ENCODE results near the gene PHF24. TPM values are rescaled to one million over a fixed set of nuclear protein-coding genes. Genes with fewer than 3 reads are reported as not detected.
"Not testable (repeated sequence)": the region's sequence is repeated elsewhere in the genome, so short reads cannot be mapped to it uniquely, and the experiment has no call there.

PHF24 gene
- total RNA-seq, 1 donor from 2014 or later, result 0.30 TPM

DNA sequence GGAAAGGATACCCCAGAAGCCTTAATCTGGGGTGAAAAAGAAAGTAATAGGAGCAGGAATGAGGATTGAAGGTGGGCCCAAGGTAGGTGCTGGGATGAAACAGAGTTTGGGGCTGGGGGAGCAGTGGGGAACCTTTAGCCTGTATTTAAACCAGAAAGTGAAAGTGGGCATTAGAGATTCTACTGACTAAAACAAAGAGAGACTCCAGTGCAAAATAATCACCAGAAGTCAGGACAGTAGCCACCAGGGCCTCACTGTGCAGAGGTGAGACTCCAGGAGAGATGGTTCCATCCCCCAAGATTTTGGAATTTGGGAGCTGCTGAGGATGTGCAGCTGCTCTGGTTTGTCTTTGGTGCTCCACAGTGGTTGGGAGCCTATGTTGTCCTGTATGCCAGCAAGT is 44.5 kb downstream of the PHF24 start:
- TF ChIP-seq, protein P1, sequence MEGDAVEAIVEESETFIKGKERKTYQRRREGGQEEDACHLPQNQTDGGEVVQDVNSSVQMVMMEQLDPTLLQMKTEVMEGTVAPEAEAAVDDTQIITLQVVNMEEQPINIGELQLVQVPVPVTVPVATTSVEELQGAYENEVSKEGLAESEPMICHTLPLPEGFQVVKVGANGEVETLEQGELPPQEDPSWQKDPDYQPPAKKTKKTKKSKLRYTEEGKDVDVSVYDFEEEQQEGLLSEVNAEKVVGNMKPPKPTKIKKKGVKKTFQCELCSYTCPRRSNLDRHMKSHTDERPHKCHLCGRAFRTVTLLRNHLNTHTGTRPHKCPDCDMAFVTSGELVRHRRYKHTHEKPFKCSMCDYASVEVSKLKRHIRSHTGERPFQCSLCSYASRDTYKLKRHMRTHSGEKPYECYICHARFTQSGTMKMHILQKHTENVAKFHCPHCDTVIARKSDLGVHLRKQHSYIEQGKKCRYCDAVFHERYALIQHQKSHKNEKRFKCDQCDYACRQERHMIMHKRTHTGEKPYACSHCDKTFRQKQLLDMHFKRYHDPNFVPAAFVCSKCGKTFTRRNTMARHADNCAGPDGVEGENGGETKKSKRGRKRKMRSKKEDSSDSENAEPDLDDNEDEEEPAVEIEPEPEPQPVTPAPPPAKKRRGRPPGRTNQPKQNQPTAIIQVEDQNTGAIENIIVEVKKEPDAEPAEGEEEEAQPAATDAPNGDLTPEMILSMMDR (IDR thresholded peaks at IDR 0.05), result no peak
- Mint-ChIP-seq H3K4me3 (ENCODE audit: unreplicated experiment) (no peak overlapping the region), H3K9me3 (ENCODE audit: low read depth) (no peaks in the 10 kb centered on the region), H3K27me3 (ENCODE audit: low read depth) (no peaks in the 10 kb centered on the region), H3K4me1 (ENCODE audit: low read depth) (peaks cover 4% of the 10 kb centered on the region), H3K36me3 (ENCODE audit: low read depth) (peaks cover 14% of the 10 kb centered on the region), H3K27ac (ENCODE audit: unreplicated experiment) (no peak overlapping the region)
- no peak for DNase-seq (ENCODE audit: low spot score)

DNA sequence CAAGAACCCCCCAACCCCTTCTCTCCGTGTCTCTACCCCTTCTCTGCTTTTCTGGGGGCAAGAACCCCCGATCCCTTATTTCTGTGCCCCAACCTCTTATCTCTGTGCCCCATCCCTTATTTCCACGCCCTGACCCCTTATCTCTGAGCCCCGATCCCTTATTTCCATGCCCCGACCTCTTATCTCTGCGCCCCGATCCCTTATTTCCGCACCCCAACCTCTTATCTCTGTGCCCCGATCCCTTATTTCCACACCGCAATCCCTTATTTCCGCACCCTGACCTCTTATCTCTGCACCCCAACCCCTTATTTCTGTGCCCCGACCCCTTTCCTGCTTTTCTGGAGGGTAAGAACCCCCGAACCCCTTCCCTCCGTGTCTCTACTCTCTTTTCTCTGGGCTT is 46.2 kb downstream of the PHF24 start:
- not testable (repeated sequence) for H3K27me3 Mint-ChIP-seq (ENCODE audit: low read depth); H3K27ac Mint-ChIP-seq (ENCODE audit: unreplicated experiment); H3K9me3 Mint-ChIP-seq (ENCODE audit: low read depth); H3K4me3 Mint-ChIP-seq (ENCODE audit: unreplicated experiment); DNase-seq (ENCODE audit: low spot score); H3K4me1 Mint-ChIP-seq (ENCODE audit: low read depth)
- H3K36me3 Mint-ChIP-seq (ENCODE audit: low read depth), result peaks cover 22% of the 10 kb centered on the region

DNA sequence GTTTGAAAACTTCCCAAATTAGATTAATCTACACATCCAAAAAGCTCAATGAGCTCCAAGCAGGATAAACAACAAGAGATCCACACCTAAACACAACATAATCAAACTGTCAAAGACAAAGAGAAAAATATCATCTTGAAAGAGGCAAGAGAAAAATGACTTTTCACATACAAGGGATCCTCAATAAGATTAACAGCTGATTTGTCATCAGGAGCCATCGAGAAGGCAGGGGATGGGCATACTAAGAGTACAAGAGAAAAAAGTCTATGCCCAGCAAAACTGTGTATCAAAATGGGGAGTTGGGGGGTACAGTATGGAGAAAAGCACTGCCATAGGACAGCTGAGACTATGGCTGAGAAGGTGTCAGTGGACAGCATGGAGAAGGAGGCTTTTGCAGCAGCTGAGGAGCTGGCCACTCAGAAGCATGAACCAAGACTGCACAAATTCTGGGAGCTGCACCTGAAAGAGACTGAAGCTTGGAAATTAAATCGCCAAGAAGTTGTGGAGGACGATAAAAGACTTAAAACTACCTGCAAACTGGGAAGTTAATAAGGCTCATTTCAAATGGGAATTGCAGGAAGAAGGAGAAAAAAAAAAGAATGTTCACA is 52.4 kb downstream of the PHF24 start:
- Mint-ChIP-seq H3K27me3 (ENCODE audit: low read depth) (no peaks in the 10 kb centered on the region), H3K9me3 (ENCODE audit: low read depth) (peaks cover 18% of the 10 kb centered on the region), H3K4me3 (ENCODE audit: unreplicated experiment) (no peak overlapping the region), H3K27ac (ENCODE audit: unreplicated experiment) (no peak overlapping the region), H3K36me3 (ENCODE audit: low read depth) (peaks cover 60% of the 10 kb centered on the region), H3K4me1 (ENCODE audit: low read depth) (peaks cover 6% of the 10 kb centered on the region)
- TF ChIP-seq, protein P1 (IDR thresholded peaks at IDR 0.05), result no peak
- DNase-seq (ENCODE audit: low spot score), result no peak

DNA sequence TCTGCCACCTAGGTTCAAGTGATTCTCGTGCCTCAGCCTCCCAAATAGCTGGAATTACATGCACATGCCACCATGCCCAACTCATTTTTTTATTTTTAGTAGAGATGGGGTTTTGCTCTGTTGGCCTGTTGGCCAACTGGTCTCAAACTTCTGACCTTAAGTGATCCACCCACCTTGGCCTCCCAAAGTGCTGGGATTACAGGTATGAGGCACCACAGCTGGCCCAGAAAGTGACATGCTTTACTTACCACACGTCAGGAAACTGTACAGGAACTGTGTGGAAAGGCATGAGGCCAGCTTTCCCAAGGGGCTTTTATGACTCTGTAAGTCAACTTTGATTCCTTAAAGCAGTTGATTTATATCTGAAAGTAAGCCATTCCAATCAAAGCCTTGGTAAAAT is 56.4 kb downstream of the PHF24 start:
- H3K4me3 Mint-ChIP-seq (ENCODE audit: unreplicated experiment), result no peak overlapping the region
- TF ChIP-seq, protein P1 (IDR thresholded peaks at IDR 0.05), result no peak

DNA sequence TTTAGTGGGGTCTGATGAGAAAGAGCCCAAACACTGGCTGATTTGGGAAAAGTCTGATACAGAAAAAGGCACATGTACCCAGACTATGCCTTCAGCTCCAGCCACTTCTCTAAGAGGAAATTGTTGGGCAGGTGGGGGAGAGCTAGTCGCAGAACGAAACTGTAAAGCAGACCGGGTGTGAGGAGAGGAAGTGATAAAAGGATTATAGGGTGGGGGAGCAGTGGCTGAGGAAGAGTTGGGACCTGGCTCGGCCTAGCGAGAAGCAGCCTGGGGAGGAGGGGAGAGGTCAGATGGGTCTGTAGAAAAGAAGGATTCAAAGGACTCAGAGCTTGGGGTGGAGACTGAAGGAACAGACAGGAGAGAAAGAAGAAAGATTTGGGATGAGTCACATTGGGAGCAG is 65.4 kb downstream of the PHF24 start:
- H3K4me3 Mint-ChIP-seq (ENCODE audit: unreplicated experiment); H3K4me1 Mint-ChIP-seq (ENCODE audit: low read depth); H3K27ac Mint-ChIP-seq (ENCODE audit: unreplicated experiment); H3K27me3 Mint-ChIP-seq (ENCODE audit: low read depth); H3K9me3 Mint-ChIP-seq (ENCODE audit: low read depth); DNase-seq (ENCODE audit: low spot score): not testable (repeated sequence)
- H3K36me3 Mint-ChIP-seq (ENCODE audit: low read depth), result peaks cover 41% of the 10 kb centered on the region

More for the DNA sequence above, 56.4 kb downstream of the PHF24 start:
- Mint-ChIP-seq H3K4me1 (ENCODE audit: low read depth) (peaks cover 6% of the 10 kb centered on the region), H3K9me3 (ENCODE audit: low read depth) (peaks cover 20% of the 10 kb centered on the region), H3K36me3 (ENCODE audit: low read depth) (peaks cover 49% of the 10 kb centered on the region), H3K27me3 (ENCODE audit: low read depth) (no peaks in the 10 kb centered on the region), H3K27ac (ENCODE audit: unreplicated experiment) (no peak overlapping the region)
- DNase-seq (ENCODE audit: low spot score), result no peak

DNA sequence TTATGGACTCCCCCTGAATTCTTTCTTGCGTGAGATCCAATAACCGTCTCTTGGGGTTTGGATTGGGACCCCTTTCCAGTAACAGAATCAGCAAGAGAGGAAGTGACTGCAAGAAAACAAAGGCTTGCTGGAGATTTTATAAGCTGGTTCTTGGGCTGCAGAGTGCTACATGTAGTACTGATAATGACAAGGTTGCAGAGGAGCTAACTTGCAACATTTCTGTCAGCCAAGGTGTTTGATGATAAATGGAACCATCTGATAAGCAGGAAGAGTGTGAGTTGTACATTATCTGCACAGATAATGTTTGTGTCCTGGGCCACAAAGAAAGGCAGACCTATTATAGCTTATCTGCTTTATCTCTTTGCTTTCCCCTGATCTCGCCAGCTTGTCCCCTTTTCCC is 68.6 kb downstream of the PHF24 start:
- DNase-seq (ENCODE audit: low spot score), result no peak
- Mint-ChIP-seq H3K27ac (ENCODE audit: unreplicated experiment) (no peak overlapping the region), H3K27me3 (ENCODE audit: low read depth) (no peaks in the 10 kb centered on the region), H3K4me1 (ENCODE audit: low read depth) (peaks cover 10% of the 10 kb centered on the region), H3K9me3 (ENCODE audit: low read depth) (no peaks in the 10 kb centered on the region), H3K36me3 (ENCODE audit: low read depth) (peaks cover 31% of the 10 kb centered on the region), H3K4me3 (ENCODE audit: unreplicated experiment) (no peak overlapping the region)
- TF ChIP-seq, protein P1 (IDR thresholded peaks at IDR 0.05), result no peak
